K562 (cell line): ENCODE data around the gene SRCIN1. TPM values are rescaled to one million over a fixed set of nuclear protein-coding genes. Genes with fewer than 3 reads are reported as not detected.

ENCODE experiments used
- AFF4 ChIP-seq: sonication (generic); formaldehyde crosslinking; IDR thresholded peaks from 2 replicates; pipeline ENCODE4 v1.8.0; 2023; ENCODE audit warnings: mild to moderate bottlenecking, missing genetic modification reagents
- CREBBP ChIP-seq: IDR thresholded peaks from one replicate; pipeline ENCODE4 v1.6.1; 2012; ENCODE audit warnings: low read depth, mild to moderate bottlenecking, control low read depth, inconsistent platforms, low read length
- RREB1 ChIP-seq: fragments of 250-450 bp; sonication (Bioruptor Pico); IDR thresholded peaks from 2 replicates; pipeline ENCODE4 v1.4.0; 2020
- polyA plus RNA-seq, 8 experiments: library from polyadenylated mRNA; depleted of rRNA in 4 of 8; stranded (reverse) in 5 of 8; unstranded in 3 of 8; fragments of >200 nt; fragmentation: Nextera tagmentation in 2 of 8; fragmentation: Illumina TruSeq in 1 of 8; extraction: Ambion mirVana in 2 of 8; extraction: Trizol in 1 of 8; gene quantifications; 2 replicates each; pipeline versions ENCODE4 v1.2.1 to v1.2.3, GENCODE V29; 2011 to 2014; ENCODE audit warnings: inconsistent platforms in 1 of 8, missing spikeins in 1 of 8
- total RNA-seq, 7 experiments: library from RNA; depleted of rRNA in 6 of 7; stranded (reverse); fragments of >200 nt in 6 of 7; fragmentation: Illumina TruSeq in 2 of 7; extraction: Trizol in 2 of 7; gene quantifications; 2 replicates each; pipeline versions ENCODE4 v1.2.1 to v1.2.3, GENCODE V29; 2011 to 2021; ENCODE audit warnings: low replicate concordance in 1 of 7

Gene SRCIN1
- total and polyA plus RNA-seq, 9 of the 15 experiments (the other 6 are each of a cell fraction or from before 2014, with no cell fraction given), result 0.09 to 0.33 (median 0.13) TPM; not detected in 6

- no peak for TF ChIP-seq RREB1 (CRISPR knock-in tag)
- TF ChIP-seq CREBBP, result no peak
- no peak for TF ChIP-seq AFF4 (CRISPR knock-in tag)
These were observed 66.8 kb downstream of the SRCIN1 start (continued) for GRCh38 chr17:38538906-38539305.
